ENCODE results near the gene TMPRSS11F. TPM values are rescaled to one million over a fixed set of nuclear protein-coding genes. Genes with fewer than 3 reads are reported as not detected.
"Not testable (repeated sequence)": the region's sequence is repeated elsewhere in the genome, so short reads cannot be mapped to it uniquely, and the experiment has no call there.

TMPRSS11F gene
- total and polyA plus RNA-seq, 9 of the 15 experiments (the other 6 are each of a cell fraction or from before 2014, with no cell fraction given): 0.03 to 0.36 (median 0.07) TPM; not detected in 2

- TF ChIP-seq ZNF431 (CRISPR knock-in tag; IDR thresholded peaks at IDR 0.05): peak; percentile 98
- H3K9ac ChIP-seq (ENCODE audit: insufficient read depth in 1 of 2, low read depth in 2 of 2, low read length in 2 of 2); H4K20me1 ChIP-seq (replicated peaks; ENCODE audit: control insufficient read depth, insufficient read depth, low read length); H3K4me1 ChIP-seq (replicated peaks in 1 of 2; ENCODE audit: control insufficient read depth in 2 of 2, insufficient read depth in 2 of 2, low read length in 2 of 2); CTCF ChIA-PET (ENCODE audit: low intra/inter-chr PET ratio); BruUV-seq (replicated peaks); FAIRE-seq; POLR2A ChIA-PET; H3K27ac ChIP-seq (ENCODE audit: extremely low read depth, low read depth, low read length); H2AFZ ChIP-seq (ENCODE audit: low read depth, low read length); DNase-seq (ENCODE audit: extremely low read depth in 1 of 4, low spot score in 3 of 4); H3K4me2 ChIP-seq (ENCODE audit: insufficient read depth, low read length); H3K27me3 ChIP-seq (ENCODE audit: control insufficient read depth in 2 of 2, insufficient read depth in 2 of 2, low read length in 2 of 2); H3K4me3 ChIP-seq; ATAC-seq; H3K79me2 ChIP-seq (ENCODE audit: control insufficient read depth, insufficient read depth, low read length); H3K9me3 ChIP-seq (replicated peaks; ENCODE audit: control insufficient read depth, insufficient read depth, low read depth, low read length); H3K9me1 ChIP-seq (ENCODE audit: control insufficient read depth, insufficient read depth, low read length); H3K36me3 ChIP-seq (ENCODE audit: control insufficient read depth, insufficient read depth, low read length): not testable (repeated sequence)
- intact Hi-C loops (cut with micrococcal nuclease) (loop anchor here (10.0 kb wide), 2 partner anchors 297 to 437 kb away; no protein-coding TSS in a partner anchor), in situ Hi-C loops (cut with MboI) (loop anchor here (10.0 kb wide), 1 partner anchor 187 kb away; no protein-coding TSS in a partner anchor)
- WGBS (ENCODE audit: insufficient coverage, low coverage, missing lambda C conversion rate): 16% methylated on average over 6 of the region's 6 CpGs
Measured at GRCh38 chr4:68172147-68172546, 42.5 kb upstream of the TMPRSS11F start.

GRCh38 chr4:68167706-68168105 is 38.0 kb upstream of the TMPRSS11F start:
- ChIA-PET POLR2A (no interaction called here), CTCF (ENCODE audit: low intra/inter-chr PET ratio) (no interaction called here)
- Histone ChIP-seq H3K4me1 (replicated peaks in 1 of 2; ENCODE audit: control insufficient read depth in 2 of 2, insufficient read depth in 2 of 2, low read length in 2 of 2) (no peaks in the 10 kb centered on the region), H2AFZ (ENCODE audit: low read depth, low read length) (no peak overlapping the region), H3K4me3 (no peak overlapping the region), H3K9me1 (ENCODE audit: control insufficient read depth, insufficient read depth, low read length) (no peaks in the 10 kb centered on the region), H3K4me2 (ENCODE audit: insufficient read depth, low read length) (no peak overlapping the region), H3K36me3 (ENCODE audit: control insufficient read depth, insufficient read depth, low read length) (no peaks in the 10 kb centered on the region), H3K9me3 (replicated peaks; ENCODE audit: control insufficient read depth, insufficient read depth, low read depth, low read length) (no peaks in the 10 kb centered on the region), H3K27ac (ENCODE audit: extremely low read depth, low read depth, low read length) (no peak overlapping the region), H3K27me3 (ENCODE audit: control insufficient read depth in 2 of 2, insufficient read depth in 2 of 2, low read length in 2 of 2) (no peaks in the 10 kb centered on the region), H3K79me2 (ENCODE audit: control insufficient read depth, insufficient read depth, low read length) (no peaks in the 10 kb centered on the region), H4K20me1 (replicated peaks; ENCODE audit: control insufficient read depth, insufficient read depth, low read length) (no peaks in the 10 kb centered on the region), H3K9ac (ENCODE audit: insufficient read depth in 1 of 2, low read depth in 2 of 2, low read length in 2 of 2) (no peak overlapping the region)
- in situ Hi-C loops (cut with MboI): loop anchor here (10.0 kb wide), 1 partner anchor 413 kb away; the partner anchor contains the start of gene GNRHR
- BruUV-seq (replicated peaks): no TSS peak
- 10% methylated on average over 3 of the region's 3 CpGs for WGBS (ENCODE audit: insufficient coverage, low coverage, missing lambda C conversion rate)
- ATAC-seq: no peak
- FAIRE-seq: no peak
- DNase-seq (ENCODE audit: extremely low read depth in 1 of 4, low spot score in 3 of 4): no peak
- intact Hi-C loops (cut with micrococcal nuclease): no loop called here
- TF ChIP-seq ERF (CRISPR knock-in tag; IDR thresholded peaks at IDR 0.05) (no peak), ATF1 (CRISPR knock-in tag; IDR thresholded peaks at IDR 0.05) (no peak), ATF1 (tag; IDR thresholded peaks at IDR 0.05) (no peak), ZNF3 (CRISPR knock-in tag; IDR thresholded peaks at IDR 0.05) (no peak), ETV1 (tag; conservative IDR thresholded peaks at IDR 0.05; ENCODE audit: low read depth) (no peak), ZNF589 (CRISPR knock-in tag; IDR thresholded peaks at IDR 0.05; ENCODE audit: low read depth) (no peak), ZFP1 (CRISPR knock-in tag; IDR thresholded peaks at IDR 0.05) (no peak), POLR2H (tag; IDR thresholded peaks at IDR 0.05; ENCODE audit: low read depth) (no peak), FOXJ3 (CRISPR knock-in tag; IDR thresholded peaks at IDR 0.05) (no peak)
- TF ChIP-seq, protein P1, sequence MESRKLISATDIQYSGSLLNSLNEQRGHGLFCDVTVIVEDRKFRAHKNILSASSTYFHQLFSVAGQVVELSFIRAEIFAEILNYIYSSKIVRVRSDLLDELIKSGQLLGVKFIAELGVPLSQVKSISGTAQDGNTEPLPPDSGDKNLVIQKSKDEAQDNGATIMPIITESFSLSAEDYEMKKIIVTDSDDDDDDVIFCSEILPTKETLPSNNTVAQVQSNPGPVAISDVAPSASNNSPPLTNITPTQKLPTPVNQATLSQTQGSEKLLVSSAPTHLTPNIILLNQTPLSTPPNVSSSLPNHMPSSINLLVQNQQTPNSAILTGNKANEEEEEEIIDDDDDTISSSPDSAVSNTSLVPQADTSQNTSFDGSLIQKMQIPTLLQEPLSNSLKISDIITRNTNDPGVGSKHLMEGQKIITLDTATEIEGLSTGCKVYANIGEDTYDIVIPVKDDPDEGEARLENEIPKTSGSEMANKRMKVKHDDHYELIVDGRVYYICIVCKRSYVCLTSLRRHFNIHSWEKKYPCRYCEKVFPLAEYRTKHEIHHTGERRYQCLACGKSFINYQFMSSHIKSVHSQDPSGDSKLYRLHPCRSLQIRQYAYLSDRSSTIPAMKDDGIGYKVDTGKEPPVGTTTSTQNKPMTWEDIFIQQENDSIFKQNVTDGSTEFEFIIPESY (CRISPR knock-in tag; IDR thresholded peaks at IDR 0.05): no peak
- TF ChIP-seq, protein P2, sequence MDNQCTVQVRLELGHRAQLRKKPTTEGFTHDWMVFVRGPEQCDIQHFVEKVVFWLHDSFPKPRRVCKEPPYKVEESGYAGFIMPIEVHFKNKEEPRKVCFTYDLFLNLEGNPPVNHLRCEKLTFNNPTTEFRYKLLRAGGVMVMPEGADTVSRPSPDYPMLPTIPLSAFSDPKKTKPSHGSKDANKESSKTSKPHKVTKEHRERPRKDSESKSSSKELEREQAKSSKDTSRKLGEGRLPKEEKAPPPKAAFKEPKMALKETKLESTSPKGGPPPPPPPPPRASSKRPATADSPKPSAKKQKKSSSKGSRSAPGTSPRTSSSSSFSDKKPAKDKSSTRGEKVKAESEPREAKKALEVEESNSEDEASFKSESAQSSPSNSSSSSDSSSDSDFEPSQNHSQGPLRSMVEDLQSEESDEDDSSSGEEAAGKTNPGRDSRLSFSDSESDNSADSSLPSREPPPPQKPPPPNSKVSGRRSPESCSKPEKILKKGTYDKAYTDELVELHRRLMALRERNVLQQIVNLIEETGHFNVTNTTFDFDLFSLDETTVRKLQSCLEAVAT (IDR thresholded peaks at IDR 0.05): no peak

Data from K562 (cell line).